SK-N-SH treated with all-trans-retinoic acid at 6 μM for 48 hours (cell line): ENCODE data around the gene GALNT6.

Source experiments
- CREB5 ChIP-seq: fragments of 250-450 bp; sonication (Bioruptor Pico); IDR thresholded peaks from 2 replicates; pipeline ENCODE4 v1.5.1; 2020; ENCODE audit warnings: low read depth, mild to moderate bottlenecking, moderate library complexity
- SNAI2 ChIP-seq: fragments of 250-450 bp; sonication (Bioruptor Pico); IDR thresholded peaks from 2 replicates; pipeline ENCODE4 v1.5.0; 2020; ENCODE audit warnings: mild to moderate bottlenecking, moderate library complexity
- ZNF70 ChIP-seq: fragments of 450-650 bp; formaldehyde crosslinking; IDR thresholded peaks from 2 replicates; pipeline ENCODE4 v1.5.0; 2020; ENCODE audit warnings: mild to moderate bottlenecking, moderate library complexity
- TF ChIP-seq, protein P1 (sequence below): fragments of 250-450 bp; sonication (Bioruptor Pico); IDR thresholded peaks from 2 replicates; pipeline ENCODE4 v1.5.1; 2021; ENCODE audit warnings: mild to moderate bottlenecking, moderate library complexity

- TF ChIP-seq ZNF70 (no peak), CREB5 (CRISPR knock-in tag) (no peak; the same call in 1 of the 2 replicates), SNAI2 (CRISPR knock-in tag) (peak; percentile 22; the same call in 1 of the 2 replicates)
- TF ChIP-seq, protein P1, sequence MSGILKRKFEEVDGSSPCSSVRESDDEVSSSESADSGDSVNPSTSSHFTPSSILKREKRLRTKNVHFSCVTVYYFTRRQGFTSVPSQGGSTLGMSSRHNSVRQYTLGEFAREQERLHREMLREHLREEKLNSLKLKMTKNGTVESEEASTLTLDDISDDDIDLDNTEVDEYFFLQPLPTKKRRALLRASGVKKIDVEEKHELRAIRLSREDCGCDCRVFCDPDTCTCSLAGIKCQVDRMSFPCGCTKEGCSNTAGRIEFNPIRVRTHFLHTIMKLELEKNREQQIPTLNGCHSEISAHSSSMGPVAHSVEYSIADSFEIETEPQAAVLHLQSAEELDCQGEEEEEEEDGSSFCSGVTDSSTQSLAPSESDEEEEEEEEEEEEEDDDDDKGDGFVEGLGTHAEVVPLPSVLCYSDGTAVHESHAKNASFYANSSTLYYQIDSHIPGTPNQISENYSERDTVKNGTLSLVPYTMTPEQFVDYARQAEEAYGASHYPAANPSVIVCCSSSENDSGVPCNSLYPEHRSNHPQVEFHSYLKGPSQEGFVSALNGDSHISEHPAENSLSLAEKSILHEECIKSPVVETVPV (CRISPR knock-in tag) = no peak
Observed at GRCh38 chr12:51417826-51418225, 26.6 kb upstream of the GALNT6 start.
